ENCODE measurements around the gene HCN2.

DNA sequence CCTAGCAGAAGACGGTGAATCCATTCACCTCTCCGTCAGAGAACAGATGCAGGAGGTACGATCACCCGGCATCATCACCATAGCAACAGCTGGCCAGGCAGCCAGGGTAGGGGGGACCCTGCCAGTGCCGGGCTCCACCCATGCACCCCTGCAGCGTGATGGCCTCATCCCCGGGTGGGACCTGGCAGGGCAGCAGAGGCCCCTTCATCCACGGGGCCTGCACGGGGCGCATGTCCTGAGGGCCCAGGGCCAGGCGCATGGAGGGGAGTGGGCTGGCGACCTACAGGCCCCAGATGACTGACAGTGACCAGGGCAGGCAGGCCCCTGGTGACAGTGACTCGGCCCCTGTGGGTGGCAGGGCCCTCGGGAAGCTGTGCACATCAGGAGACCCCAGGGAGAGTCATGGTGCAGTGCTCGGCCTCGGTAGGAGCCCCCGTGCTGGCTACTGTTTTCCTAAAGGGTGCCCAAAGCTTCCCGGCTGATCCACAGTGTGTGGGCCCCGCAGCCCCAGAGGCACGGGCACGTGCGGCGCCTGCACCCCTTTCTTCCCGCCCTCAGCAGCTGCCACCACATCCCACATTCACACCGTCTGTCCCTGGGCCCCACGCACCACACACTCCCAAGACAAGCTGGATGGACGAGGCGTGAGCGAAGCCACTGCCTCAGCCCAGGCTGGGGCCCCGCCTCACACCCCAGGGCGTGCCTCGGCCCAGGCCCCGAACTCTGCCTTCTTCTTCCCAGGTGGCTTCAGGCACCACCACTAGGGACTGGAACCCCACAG lies 68.6 kb downstream of the HCN2 start:
- TF ChIP-seq, protein P1, sequence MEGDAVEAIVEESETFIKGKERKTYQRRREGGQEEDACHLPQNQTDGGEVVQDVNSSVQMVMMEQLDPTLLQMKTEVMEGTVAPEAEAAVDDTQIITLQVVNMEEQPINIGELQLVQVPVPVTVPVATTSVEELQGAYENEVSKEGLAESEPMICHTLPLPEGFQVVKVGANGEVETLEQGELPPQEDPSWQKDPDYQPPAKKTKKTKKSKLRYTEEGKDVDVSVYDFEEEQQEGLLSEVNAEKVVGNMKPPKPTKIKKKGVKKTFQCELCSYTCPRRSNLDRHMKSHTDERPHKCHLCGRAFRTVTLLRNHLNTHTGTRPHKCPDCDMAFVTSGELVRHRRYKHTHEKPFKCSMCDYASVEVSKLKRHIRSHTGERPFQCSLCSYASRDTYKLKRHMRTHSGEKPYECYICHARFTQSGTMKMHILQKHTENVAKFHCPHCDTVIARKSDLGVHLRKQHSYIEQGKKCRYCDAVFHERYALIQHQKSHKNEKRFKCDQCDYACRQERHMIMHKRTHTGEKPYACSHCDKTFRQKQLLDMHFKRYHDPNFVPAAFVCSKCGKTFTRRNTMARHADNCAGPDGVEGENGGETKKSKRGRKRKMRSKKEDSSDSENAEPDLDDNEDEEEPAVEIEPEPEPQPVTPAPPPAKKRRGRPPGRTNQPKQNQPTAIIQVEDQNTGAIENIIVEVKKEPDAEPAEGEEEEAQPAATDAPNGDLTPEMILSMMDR (IDR thresholded peaks at IDR 0.05) = no peak
- TF ChIP-seq TAF1 (IDR thresholded peaks at IDR 0.05; ENCODE audit: borderline replicate concordance, low read depth, low read length) = no peak
- no peak for TF ChIP-seq GATA2 (CRISPR knock-in tag; IDR thresholded peaks at IDR 0.05)
- TF ChIP-seq, protein P2, sequence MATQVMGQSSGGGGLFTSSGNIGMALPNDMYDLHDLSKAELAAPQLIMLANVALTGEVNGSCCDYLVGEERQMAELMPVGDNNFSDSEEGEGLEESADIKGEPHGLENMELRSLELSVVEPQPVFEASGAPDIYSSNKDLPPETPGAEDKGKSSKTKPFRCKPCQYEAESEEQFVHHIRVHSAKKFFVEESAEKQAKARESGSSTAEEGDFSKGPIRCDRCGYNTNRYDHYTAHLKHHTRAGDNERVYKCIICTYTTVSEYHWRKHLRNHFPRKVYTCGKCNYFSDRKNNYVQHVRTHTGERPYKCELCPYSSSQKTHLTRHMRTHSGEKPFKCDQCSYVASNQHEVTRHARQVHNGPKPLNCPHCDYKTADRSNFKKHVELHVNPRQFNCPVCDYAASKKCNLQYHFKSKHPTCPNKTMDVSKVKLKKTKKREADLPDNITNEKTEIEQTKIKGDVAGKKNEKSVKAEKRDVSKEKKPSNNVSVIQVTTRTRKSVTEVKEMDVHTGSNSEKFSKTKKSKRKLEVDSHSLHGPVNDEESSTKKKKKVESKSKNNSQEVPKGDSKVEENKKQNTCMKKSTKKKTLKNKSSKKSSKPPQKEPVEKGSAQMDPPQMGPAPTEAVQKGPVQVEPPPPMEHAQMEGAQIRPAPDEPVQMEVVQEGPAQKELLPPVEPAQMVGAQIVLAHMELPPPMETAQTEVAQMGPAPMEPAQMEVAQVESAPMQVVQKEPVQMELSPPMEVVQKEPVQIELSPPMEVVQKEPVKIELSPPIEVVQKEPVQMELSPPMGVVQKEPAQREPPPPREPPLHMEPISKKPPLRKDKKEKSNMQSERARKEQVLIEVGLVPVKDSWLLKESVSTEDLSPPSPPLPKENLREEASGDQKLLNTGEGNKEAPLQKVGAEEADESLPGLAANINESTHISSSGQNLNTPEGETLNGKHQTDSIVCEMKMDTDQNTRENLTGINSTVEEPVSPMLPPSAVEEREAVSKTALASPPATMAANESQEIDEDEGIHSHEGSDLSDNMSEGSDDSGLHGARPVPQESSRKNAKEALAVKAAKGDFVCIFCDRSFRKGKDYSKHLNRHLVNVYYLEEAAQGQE (IDR thresholded peaks at IDR 0.05; ENCODE audit: low read depth, low read length) = no peak
- TF ChIP-seq RAD21 (IDR thresholded peaks at IDR 0.05; ENCODE audit: low read length) = no peak
- TF ChIP-seq FOSL2 (IDR thresholded peaks at IDR 0.05; ENCODE audit: borderline replicate concordance, low read depth) = no peak
- TF ChIP-seq EZH2phosphoT487 (IDR thresholded peaks at IDR 0.05; ENCODE audit: borderline replicate concordance, low read depth) = no peak
- TF ChIP-seq POLR2AphosphoS5 (IDR thresholded peaks at IDR 0.05; ENCODE audit: low read depth, low read length) = no peak
